ENCODE measurements around the gene ABCB9. TPM values are rescaled to one million over a fixed set of nuclear protein-coding genes. Genes with fewer than 3 reads are reported as not detected.

Gene ABCB9
- total RNA-seq, 4 donors from 2014 or later = 2.7 to 9.5 (median 7.4) TPM

DNA sequence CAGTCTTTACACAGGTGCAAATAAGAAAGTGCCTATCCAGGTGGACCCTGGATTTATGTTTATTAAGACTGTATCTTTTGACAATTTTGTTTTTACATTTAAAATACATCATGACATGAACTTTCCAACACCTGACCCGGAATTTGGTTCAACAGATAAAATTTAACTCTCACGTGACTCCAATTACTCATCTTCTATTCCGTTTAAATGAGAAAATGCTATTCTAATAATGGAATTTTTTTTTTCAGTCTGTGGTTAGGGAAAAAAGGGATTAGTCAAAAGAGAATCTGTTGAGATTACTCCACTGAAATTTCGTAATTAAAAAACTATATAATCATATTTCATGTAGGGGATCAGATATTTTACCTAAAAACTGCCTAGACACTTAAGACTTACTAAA lies 81.4 kb downstream of the ABCB9 start:
- TF ChIP-seq POLR2AphosphoS5 (IDR thresholded peaks at IDR 0.05) (no peak), EP300 (IDR thresholded peaks at IDR 0.05) (no peak), POLR2A (IDR thresholded peaks at IDR 0.05) (no peak)
- TF ChIP-seq, protein P1, sequence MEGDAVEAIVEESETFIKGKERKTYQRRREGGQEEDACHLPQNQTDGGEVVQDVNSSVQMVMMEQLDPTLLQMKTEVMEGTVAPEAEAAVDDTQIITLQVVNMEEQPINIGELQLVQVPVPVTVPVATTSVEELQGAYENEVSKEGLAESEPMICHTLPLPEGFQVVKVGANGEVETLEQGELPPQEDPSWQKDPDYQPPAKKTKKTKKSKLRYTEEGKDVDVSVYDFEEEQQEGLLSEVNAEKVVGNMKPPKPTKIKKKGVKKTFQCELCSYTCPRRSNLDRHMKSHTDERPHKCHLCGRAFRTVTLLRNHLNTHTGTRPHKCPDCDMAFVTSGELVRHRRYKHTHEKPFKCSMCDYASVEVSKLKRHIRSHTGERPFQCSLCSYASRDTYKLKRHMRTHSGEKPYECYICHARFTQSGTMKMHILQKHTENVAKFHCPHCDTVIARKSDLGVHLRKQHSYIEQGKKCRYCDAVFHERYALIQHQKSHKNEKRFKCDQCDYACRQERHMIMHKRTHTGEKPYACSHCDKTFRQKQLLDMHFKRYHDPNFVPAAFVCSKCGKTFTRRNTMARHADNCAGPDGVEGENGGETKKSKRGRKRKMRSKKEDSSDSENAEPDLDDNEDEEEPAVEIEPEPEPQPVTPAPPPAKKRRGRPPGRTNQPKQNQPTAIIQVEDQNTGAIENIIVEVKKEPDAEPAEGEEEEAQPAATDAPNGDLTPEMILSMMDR (IDR thresholded peaks at IDR 0.05) = no peak
- 59% methylated on average over 4 of the region's 4 CpGs for WGBS
- Histone ChIP-seq H3K4me3 (no peak overlapping the region), H3K36me3 (no peaks in the 10 kb centered on the region), H3K27ac (no peak overlapping the region), H3K9me3 (no peaks in the 10 kb centered on the region), H3K4me1 (peaks cover 65% of the 10 kb centered on the region), H3K27me3 (no peaks in the 10 kb centered on the region)
- no peak for DNase-seq (ENCODE audit: low spot score in 2 of 2)

DNA sequence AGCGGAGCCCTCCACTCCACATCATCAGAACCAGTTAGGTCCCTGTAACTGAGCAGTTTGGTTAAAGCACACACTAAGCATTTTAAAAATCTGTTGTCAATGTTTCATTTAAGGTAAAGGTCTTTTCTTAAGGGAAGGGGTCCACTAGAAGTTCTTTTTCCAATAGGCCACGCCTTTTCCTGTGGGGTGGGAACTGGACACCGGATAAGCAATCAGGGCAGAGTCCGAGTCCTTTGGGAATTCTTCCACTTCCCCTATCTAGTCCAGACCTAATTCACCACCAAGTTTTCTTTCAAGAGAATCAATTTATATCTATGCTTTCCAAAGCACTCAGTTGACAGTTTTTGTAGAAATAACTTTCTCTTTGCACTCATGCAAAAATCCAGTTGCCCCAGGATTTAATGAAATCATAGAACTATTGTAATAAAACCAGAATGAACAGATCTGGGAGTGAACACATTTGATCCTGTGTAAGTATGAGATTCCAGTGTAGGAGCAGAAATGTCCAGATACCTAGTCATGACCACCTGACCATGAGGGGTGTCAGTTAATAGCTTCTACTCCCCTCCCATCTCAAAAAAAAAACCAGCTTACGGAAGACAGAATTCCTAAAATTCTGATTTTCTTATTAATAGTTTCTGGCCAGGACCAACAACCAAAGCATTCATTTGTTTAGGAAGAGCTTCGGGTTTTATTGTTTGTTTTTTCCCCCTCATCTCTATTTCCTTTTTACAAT lies 82.0 kb downstream of the ABCB9 start:
- peak in 1 of 2 donors; percentile 34 for DNase-seq (ENCODE audit: low spot score in 2 of 2)
- Histone ChIP-seq H3K27me3 (no peaks in the 10 kb centered on the region), H3K4me3 (no peak overlapping the region), H3K36me3 (no peaks in the 10 kb centered on the region), H3K9me3 (no peaks in the 10 kb centered on the region), H3K27ac (peak overlapping the region; percentile 64), H3K4me1 (peaks cover 65% of the 10 kb centered on the region)
- TF ChIP-seq EP300 (IDR thresholded peaks at IDR 0.05) = no peak
- TF ChIP-seq POLR2A (IDR thresholded peaks at IDR 0.05) = no peak
- TF ChIP-seq, protein P1 (IDR thresholded peaks at IDR 0.05) = no peak
- no peak for TF ChIP-seq POLR2AphosphoS5 (IDR thresholded peaks at IDR 0.05)
- WGBS = 72% methylated on average over 6 of the region's 6 CpGs

DNA sequence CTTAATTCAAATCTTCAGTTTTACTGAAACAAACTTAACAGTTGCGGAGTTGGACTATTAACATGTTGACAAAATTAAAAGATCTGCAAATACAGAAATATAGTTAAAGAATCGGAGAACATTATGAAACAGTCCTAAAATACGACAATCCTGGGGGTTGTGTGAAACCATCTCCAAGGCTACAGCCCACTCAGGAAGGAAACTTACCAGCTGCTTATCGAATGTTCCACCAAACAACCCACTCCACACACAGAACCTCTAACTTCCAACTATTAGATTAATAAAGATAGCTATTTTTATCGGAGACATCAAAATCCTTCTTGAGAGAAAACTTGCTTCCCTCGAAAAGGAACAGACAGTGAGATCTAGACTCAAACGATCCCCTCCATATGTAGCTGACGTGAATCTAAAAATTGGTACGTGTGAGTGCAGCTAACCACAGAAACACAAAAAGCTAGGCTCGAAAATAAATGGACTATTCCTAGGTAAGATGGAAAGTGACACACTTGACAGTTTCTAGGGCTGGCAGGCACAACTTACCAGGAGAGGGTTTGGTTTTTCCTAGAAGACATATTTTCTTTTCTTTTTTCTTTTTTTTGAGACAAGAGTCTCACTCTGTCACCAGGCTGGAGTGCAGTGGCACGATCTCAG lies 83.2 kb downstream of the ABCB9 start:
- TF ChIP-seq, protein P1 (IDR thresholded peaks at IDR 0.05) = no peak
- no peak for TF ChIP-seq POLR2A (IDR thresholded peaks at IDR 0.05)
- TF ChIP-seq EP300 (IDR thresholded peaks at IDR 0.05) = no peak
- no peak for TF ChIP-seq POLR2AphosphoS5 (IDR thresholded peaks at IDR 0.05)
- no peak for DNase-seq (ENCODE audit: low spot score in 2 of 2)
- Histone ChIP-seq H3K27ac (peak overlapping the region; percentile 64), H3K4me3 (no peak overlapping the region), H3K27me3 (no peaks in the 10 kb centered on the region), H3K4me1 (peaks cover 56% of the 10 kb centered on the region), H3K36me3 (no peaks in the 10 kb centered on the region), H3K9me3 (no peaks in the 10 kb centered on the region)
- WGBS = 71% methylated on average over 11 of the region's 11 CpGs

DNA sequence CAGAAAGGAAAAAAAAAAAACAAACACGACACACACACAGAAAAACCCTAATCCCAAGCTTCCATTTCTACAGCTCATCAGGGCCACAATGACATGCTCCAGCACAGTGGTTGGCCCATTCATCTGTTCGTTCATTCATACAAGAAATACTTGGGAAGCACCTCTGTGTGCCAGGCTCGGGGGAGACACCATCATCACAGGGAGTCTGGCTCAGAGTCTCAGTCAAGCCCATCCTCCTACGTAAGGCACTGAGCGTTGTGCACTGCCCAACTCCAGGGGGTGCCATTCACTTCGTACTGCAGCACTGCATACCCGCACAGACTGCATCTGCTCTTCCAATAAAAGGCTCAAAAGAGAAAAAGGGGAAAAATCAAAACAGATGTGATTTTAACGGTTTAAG lies 85.6 kb downstream of the ABCB9 start:
- DNase-seq (ENCODE audit: low spot score in 2 of 2) = no peak
- H3K4me3 ChIP-seq = no peak overlapping the region
- H3K27me3 ChIP-seq = no peaks in the 10 kb centered on the region
- no peaks in the 10 kb centered on the region for H3K36me3 ChIP-seq
- WGBS = 59% methylated on average over 8 of the region's 8 CpGs
- H3K27ac ChIP-seq = no peak overlapping the region
- H3K9me3 ChIP-seq = no peaks in the 10 kb centered on the region
- peaks cover 41% of the 10 kb centered on the region for H3K4me1 ChIP-seq
- TF ChIP-seq POLR2AphosphoS5 (IDR thresholded peaks at IDR 0.05) = no peak
- TF ChIP-seq, protein P1 (IDR thresholded peaks at IDR 0.05) = peak in 1 of 2 donors; percentile 17

DNA sequence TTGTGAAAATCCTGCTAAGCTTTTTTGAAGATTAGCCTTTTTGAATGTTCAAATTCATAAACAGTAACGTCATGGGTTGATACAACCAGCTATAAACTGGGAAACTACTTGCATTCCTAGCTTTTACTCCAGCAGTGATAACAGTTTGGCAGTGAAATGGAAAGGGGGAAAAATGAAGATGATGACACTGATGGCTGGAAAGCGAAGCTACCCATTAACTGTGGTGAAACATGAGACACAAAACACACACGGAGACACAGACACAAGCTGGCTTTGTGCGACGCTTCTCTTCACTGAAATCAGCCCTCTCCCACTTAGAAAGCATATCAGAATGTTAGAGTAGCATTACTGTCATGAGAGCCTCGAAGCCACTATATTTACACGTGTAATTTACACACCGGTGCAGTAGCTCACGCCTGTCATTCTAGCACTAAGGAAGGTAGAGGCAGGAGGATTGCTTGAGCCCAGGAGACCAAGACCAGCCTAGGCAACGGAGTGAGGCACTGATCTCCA lies 86.1 kb downstream of the ABCB9 start:
- no peak overlapping the region for H3K27ac ChIP-seq
- no peak overlapping the region for H3K4me3 ChIP-seq
- 71% methylated on average over 10 of the region's 10 CpGs for WGBS
- H3K4me1 ChIP-seq = peaks cover 46% of the 10 kb centered on the region
- H3K36me3 ChIP-seq = no peaks in the 10 kb centered on the region
- DNase-seq (ENCODE audit: low spot score in 2 of 2) = no peak
- TF ChIP-seq, protein P1 (IDR thresholded peaks at IDR 0.05) = no peak
- TF ChIP-seq POLR2A (IDR thresholded peaks at IDR 0.05) (no peak), EP300 (IDR thresholded peaks at IDR 0.05) (no peak)
- H3K9me3 ChIP-seq = no peaks in the 10 kb centered on the region
- no peaks in the 10 kb centered on the region for H3K27me3 ChIP-seq

Measured in suprapubic skin (tissue), 4 donors.